Transverse colon (tissue), 4 donors: ENCODE results near the gene SOHLH1. TPM values are rescaled to one million over a fixed set of nuclear protein-coding genes. Genes with fewer than 3 reads are reported as not detected.
"Not testable (repeated sequence)": the region's sequence is repeated elsewhere in the genome, so short reads cannot be mapped to it uniquely, and the experiment has no call there.

Source experiments
- DNase-seq: peaks from one replicate; pipeline ENCODE4 v3.0.0-alpha.2; 2019
- H3K27ac ChIP-seq, 4 donors: fragments of 200-600 bp; sonication (generic); 2 replicates each; pipeline ENCODE4 v1.5.1; 2016 to 2018; ENCODE audit warnings: inconsistent platforms in 4 of 4
- H3K27me3 ChIP-seq: fragments of 200-600 bp; sonication (generic); 2 replicates; pipeline ENCODE4 v1.5.1; 2017; ENCODE audit warnings: inconsistent platforms
- H3K36me3 ChIP-seq, 4 donors: fragments of 200-600 bp; sonication (generic); 2 replicates each; pipeline ENCODE4 v1.5.1; 2017 to 2019; ENCODE audit warnings: inconsistent platforms in 4 of 4
- H3K4me1 ChIP-seq, 4 donors: fragments of 200-600 bp; sonication (generic); 2 replicates each; pipeline ENCODE4 v1.5.1; 2017 to 2020; ENCODE audit warnings: inconsistent platforms in 4 of 4
- H3K4me3 ChIP-seq, 4 donors: fragments of 200-600 bp; sonication (generic); 1 replicate in 1 of 4; 2 replicates in 3 of 4; pipeline versions ENCODE4 v1.5.1 to v1.6.1; 2017 to 2019; ENCODE audit warnings: inconsistent platforms in 4 of 4
- H3K9me3 ChIP-seq, 2 donors: fragments of 200-600 bp; sonication (generic); 2 replicates each; pipeline ENCODE4 v1.5.1; 2017 to 2019; ENCODE audit warnings: inconsistent platforms in 2 of 2
- EP300 ChIP-seq: sonication (generic); formaldehyde crosslinking; IDR thresholded peaks from one replicate; pipeline ENCODE4 v1.6.1; 2017; ENCODE audit warnings: antibody characterized with exemption, low read depth
- POLR2A ChIP-seq: fragments of 450-650 bp; IDR thresholded peaks from one replicate; pipeline ENCODE4 v1.6.1; 2016; ENCODE audit warnings: antibody characterized with exemption, mild to moderate bottlenecking, moderate library complexity
- POLR2AphosphoS5 ChIP-seq, 3 donors: sonication (generic); formaldehyde crosslinking; IDR thresholded peaks; one replicate each; pipeline ENCODE4 v1.6.1; 2016; ENCODE audit warnings: antibody characterized with exemption in 3 of 3
- WGBS, 2 donors: methylation state at CpG; one replicate each; pipeline ENCODE4 v1.1.5; 2018; ENCODE audit warnings: low coverage in 1 of 2; 5-methylcytosine and 5-hydroxymethylcytosine counted together
- in situ Hi-C, 4 donors: fragments of 200-750 bp; cut with MboI; loops; one replicate each; pipeline versions ENCODE4 v1.15.0 to v1.15.1; 2017; ENCODE audit warnings: low sequenced_read_pairs in 3 of 4, low pct_ligation_motif_present in 1 of 4, low pct_unique_long_range_greater_than_20kb in 1 of 4
- intact Hi-C: fragments of 100-400 bp; cut with DNase I; formaldehyde crosslinking; loops from one replicate; pipeline ENCODE4 v1.15.1; 2023; ENCODE audit warnings: low total_unique reads
- total RNA-seq, 4 donors: library from RNA; depleted of rRNA; stranded (reverse); fragments of >200 nt; gene quantifications; one replicate each; pipeline ENCODE4 v1.1.0, GENCODE V29; 2016
- TF ChIP-seq, protein P1 (sequence below), 5 experiments: fragments of 200-600 bp in 3 of 5; fragments of 450-650 bp in 2 of 5; sonication (generic) in 3 of 5; IDR thresholded peaks; 1 replicate in 2 of 5; 2 replicates in 3 of 5; pipeline ENCODE4 v1.5.1; 2016 to 2017; ENCODE audit warnings: antibody characterized with exemption in 5 of 5, inconsistent platforms in 3 of 5, mild to moderate bottlenecking in 2 of 5, moderate library complexity in 1 of 5

Gene SOHLH1
- total RNA-seq, 4 donors from 2014 or later = not detected

DNA sequence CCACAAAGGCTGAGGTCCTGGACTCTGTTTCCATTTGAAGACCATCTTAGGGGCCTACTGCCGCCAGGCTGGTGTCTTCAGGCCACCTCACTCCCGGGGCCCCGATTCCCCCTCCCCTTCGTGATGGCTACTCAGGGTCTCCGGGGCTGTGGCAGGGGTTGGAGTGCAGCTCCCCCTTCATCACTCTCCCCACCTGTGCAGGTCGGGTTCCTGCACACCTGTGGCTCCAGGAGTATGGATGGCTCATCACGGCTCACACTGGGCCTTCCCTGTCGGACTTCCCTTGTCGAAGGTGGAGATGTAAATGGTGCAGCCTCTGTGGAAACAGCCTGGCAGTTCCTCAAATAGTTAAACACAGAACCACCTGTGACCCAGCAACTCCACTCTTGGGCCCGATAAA, 24.3 kb downstream of the SOHLH1 start:
- no peak for TF ChIP-seq EP300
- no peak for TF ChIP-seq POLR2AphosphoS5 (IDR thresholded peaks at IDR 0.05)
- TF ChIP-seq, protein P1, sequence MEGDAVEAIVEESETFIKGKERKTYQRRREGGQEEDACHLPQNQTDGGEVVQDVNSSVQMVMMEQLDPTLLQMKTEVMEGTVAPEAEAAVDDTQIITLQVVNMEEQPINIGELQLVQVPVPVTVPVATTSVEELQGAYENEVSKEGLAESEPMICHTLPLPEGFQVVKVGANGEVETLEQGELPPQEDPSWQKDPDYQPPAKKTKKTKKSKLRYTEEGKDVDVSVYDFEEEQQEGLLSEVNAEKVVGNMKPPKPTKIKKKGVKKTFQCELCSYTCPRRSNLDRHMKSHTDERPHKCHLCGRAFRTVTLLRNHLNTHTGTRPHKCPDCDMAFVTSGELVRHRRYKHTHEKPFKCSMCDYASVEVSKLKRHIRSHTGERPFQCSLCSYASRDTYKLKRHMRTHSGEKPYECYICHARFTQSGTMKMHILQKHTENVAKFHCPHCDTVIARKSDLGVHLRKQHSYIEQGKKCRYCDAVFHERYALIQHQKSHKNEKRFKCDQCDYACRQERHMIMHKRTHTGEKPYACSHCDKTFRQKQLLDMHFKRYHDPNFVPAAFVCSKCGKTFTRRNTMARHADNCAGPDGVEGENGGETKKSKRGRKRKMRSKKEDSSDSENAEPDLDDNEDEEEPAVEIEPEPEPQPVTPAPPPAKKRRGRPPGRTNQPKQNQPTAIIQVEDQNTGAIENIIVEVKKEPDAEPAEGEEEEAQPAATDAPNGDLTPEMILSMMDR (IDR thresholded peaks at IDR 0.05) = no peak
- TF ChIP-seq POLR2A = no peak
- no peaks in the 10 kb centered on the region for H3K27me3 ChIP-seq
- intact Hi-C loops = no loop called here
- no peak overlapping the region for H3K4me3 ChIP-seq
- WGBS, 2 donors = 68 to 77% methylated on average over 4 to 10 of the region's 10 CpGs
- H3K4me1 ChIP-seq = no peaks in the 10 kb centered on the region
- no peaks in the 10 kb centered on the region for H3K36me3 ChIP-seq
- in situ Hi-C loops = no loop called here
- H3K9me3 ChIP-seq = no peaks in the 10 kb centered on the region
- H3K27ac ChIP-seq = no peak overlapping the region
- DNase-seq = no peak

DNA sequence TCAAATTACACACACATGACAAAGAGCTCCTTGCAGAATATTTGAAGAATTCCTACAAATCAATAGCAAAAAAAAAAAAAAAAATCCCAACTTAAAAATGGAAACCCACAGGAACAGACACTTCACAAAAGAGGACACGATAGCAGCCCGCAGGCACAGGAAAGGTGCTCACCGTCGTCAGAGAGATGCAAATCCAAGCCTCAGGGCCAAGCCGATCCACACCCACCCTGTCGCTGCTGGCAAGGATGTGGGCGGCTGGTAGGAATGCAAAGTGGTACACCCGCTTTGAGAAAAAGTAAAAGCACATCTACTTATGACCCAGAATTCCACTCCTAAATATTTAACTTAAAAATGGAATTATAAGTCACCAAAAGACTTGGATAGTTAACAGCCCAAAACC, 25.3 kb downstream of the SOHLH1 start:
- Histone ChIP-seq H3K36me3 (no peaks in the 10 kb centered on the region), H3K27ac (no peak overlapping the region), H3K9me3 (no peaks in the 10 kb centered on the region), H3K4me1 (no peaks in the 10 kb centered on the region), H3K4me3 (no peak overlapping the region), H3K27me3 (no peaks in the 10 kb centered on the region)
- WGBS, 2 donors = 78 to 94% methylated on average over 8 of the region's 8 CpGs
- TF ChIP-seq EP300 (no peak), POLR2A (no peak), POLR2AphosphoS5 (IDR thresholded peaks at IDR 0.05) (no peak)
- TF ChIP-seq, protein P1 (IDR thresholded peaks at IDR 0.05) = no peak
- DNase-seq = no peak
- intact Hi-C loops = no loop called here
- in situ Hi-C loops = no loop called here

DNA sequence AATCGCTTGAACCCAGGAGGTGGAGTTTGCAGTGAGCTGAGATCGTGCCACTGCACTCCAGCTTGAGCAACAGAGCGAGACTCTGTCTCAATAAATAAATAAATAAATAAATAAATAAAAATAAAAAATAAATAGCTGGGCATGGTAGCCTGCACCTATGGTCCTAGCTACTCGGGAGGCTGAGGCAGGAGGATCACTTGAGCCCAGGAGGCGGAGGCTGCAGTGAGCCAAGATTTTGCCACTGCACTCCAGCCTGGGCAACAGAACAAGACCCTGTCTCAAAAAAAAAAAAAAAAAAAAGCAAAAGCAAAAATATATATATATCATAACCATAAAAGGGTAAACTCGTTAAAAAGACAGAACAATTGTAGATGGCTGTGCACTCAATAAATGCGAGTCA, 26.5 kb downstream of the SOHLH1 start:
- intact Hi-C loops, in situ Hi-C loops, DNase-seq, H3K4me1 ChIP-seq, H3K36me3 ChIP-seq, H3K27ac ChIP-seq, H3K27me3 ChIP-seq, H3K4me3 ChIP-seq, H3K9me3 ChIP-seq: not testable (repeated sequence)
- 75 to 78% methylated on average over 7 of the region's 7 CpGs for WGBS, 2 donors

DNA sequence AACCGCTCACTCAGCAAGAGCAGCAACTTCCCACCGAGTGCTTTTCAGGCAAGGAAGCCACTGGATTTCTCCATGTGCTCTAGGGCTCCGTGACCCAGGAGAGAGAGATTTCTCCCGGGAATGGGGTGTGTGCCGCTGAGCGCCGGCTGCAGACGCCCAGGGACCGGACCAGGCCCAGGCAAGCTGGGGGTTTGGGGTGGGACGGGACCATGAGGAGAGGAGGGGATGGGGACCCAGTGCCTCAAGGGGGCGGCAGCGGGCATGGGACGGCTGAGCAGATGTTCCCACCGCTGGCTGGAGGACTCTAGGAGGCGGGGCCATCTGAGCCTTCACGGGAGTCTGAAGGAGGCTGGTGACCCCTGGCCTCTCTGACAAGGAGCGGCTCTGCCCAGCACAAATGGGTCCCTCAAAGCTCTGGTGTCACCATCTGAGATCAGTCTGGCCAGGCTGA, 27.7 kb downstream of the SOHLH1 start:
- H3K27ac ChIP-seq = no peak overlapping the region
- TF ChIP-seq EP300 = no peak
- TF ChIP-seq POLR2AphosphoS5 (IDR thresholded peaks at IDR 0.05) = no peak
- TF ChIP-seq POLR2A = no peak
- TF ChIP-seq, protein P1 (IDR thresholded peaks at IDR 0.05) = no peak
- H3K4me3 ChIP-seq = no peak overlapping the region
- no peak for DNase-seq
- no peaks in the 10 kb centered on the region for H3K36me3 ChIP-seq
- no peaks in the 10 kb centered on the region for H3K4me1 ChIP-seq
- in situ Hi-C loops (no loop called here), intact Hi-C loops (no loop called here)
- H3K27me3 ChIP-seq = no peaks in the 10 kb centered on the region
- 68% methylated on average over 17 of the region's 17 CpGs; no CpG with 5 or more reads in 1 of the 2 donors for WGBS, 2 donors
- H3K9me3 ChIP-seq = no peaks in the 10 kb centered on the region
